Sigmoid colon (tissue), 4 donors: ENCODE results near the gene SLC17A8.

Experiments used
- POLR2A ChIP-seq, 2 donors: fragments of 450-650 bp; IDR thresholded peaks; one replicate each; pipeline ENCODE4 v1.6.1; 2016; ENCODE audit warnings: antibody characterized with exemption in 2 of 2, mild to moderate bottlenecking in 2 of 2, moderate library complexity in 2 of 2
- POLR2AphosphoS5 ChIP-seq, 4 donors: sonication (generic); formaldehyde crosslinking; IDR thresholded peaks; one replicate each; pipeline ENCODE4 v1.6.1; 2017; ENCODE audit warnings: antibody characterized with exemption in 4 of 4
- TF ChIP-seq, protein P1 (sequence below), 4 experiments: fragments of 450-650 bp in 3 of 4; fragments of 200-600 bp in 1 of 4; IDR thresholded peaks; one replicate each; pipeline ENCODE4 v1.5.1; 2016 to 2019; ENCODE audit warnings: antibody characterized with exemption in 4 of 4, mild to moderate bottlenecking in 3 of 4, moderate library complexity in 2 of 4

DNA sequence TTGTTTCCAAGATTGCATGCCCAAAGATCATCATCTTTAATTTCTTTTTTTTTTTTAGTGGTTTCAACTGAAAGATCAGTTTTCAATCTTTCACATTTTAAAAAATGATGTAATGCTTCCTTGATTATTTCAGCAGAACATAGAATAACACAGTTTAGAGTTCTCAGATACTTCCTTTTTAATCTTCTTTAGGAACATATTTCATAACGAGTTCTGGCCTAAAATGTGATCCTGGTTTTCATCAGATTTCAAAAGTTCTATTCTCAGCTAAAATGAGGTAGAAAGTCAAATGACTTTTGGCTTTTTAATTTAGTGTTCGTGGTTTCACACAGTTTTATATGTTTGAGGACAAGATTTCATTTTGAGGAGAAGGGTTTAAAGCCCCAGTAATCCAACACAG is 76.8 kb downstream of the SLC17A8 start:
- TF ChIP-seq, protein P1, sequence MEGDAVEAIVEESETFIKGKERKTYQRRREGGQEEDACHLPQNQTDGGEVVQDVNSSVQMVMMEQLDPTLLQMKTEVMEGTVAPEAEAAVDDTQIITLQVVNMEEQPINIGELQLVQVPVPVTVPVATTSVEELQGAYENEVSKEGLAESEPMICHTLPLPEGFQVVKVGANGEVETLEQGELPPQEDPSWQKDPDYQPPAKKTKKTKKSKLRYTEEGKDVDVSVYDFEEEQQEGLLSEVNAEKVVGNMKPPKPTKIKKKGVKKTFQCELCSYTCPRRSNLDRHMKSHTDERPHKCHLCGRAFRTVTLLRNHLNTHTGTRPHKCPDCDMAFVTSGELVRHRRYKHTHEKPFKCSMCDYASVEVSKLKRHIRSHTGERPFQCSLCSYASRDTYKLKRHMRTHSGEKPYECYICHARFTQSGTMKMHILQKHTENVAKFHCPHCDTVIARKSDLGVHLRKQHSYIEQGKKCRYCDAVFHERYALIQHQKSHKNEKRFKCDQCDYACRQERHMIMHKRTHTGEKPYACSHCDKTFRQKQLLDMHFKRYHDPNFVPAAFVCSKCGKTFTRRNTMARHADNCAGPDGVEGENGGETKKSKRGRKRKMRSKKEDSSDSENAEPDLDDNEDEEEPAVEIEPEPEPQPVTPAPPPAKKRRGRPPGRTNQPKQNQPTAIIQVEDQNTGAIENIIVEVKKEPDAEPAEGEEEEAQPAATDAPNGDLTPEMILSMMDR (IDR thresholded peaks at IDR 0.05) = no peak
- TF ChIP-seq POLR2AphosphoS5 (IDR thresholded peaks at IDR 0.05) = no peak
- no peak for TF ChIP-seq POLR2A (IDR thresholded peaks at IDR 0.05)
